ENCODE measurements around the gene HNRNPC. TPM values are rescaled to one million over a fixed set of nuclear protein-coding genes. Genes with fewer than 3 reads are reported as not detected.

The HNRNPC gene
- total RNA-seq, 1 donor from 2014 or later, result 601 TPM

DNA sequence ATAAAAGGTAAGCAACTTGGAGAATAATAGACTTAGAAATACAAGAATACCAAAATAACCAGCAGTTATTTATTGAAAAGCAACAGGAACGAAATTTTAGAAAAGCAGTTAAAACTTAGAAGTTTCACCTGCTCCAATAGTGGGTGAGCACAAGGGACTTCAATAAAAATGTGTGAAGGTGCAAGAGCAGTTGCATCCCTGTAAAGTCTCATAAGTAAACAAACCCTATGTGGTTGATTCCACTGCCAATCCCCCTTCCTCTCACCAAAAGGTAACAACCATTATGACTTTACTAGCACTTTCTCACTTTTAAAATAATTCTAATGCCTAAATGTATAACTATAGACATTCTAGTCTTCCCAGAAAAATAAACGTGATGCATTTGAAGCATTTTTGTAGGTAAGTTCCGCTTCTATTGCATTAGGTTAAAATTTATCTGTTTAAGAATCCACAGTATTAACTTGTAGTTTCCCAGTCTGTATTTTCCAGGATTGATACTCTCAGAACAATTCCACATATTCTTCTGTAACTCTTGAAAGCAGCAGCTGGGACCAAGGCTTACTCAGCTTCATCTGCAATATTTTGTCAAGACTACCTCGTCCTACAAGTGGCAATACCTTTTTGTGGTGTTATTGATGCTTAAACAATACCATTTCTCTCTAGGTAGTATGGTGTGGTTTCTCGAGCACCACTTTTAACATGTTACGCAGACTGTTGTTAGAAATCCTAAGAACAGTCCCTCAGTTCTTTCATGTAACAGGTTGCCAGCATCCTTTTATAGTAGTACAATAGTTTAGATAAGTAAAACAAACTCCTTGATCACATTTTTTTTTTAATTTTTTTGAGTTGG, 32.1 kb downstream of the HNRNPC start:
- Mint-ChIP-seq H3K4me1 (ENCODE audit: unreplicated experiment) (peaks cover 6% of the 10 kb centered on the region), H3K27ac (ENCODE audit: unreplicated experiment) (no peak overlapping the region), H3K27me3 (ENCODE audit: unreplicated experiment) (peaks cover 4% of the 10 kb centered on the region), H3K36me3 (ENCODE audit: low read depth, unreplicated experiment) (peaks cover 18% of the 10 kb centered on the region), H3K4me3 (ENCODE audit: unreplicated experiment) (no peak overlapping the region), H3K9me3 (ENCODE audit: unreplicated experiment) (no peaks in the 10 kb centered on the region)
- DNase-seq (ENCODE audit: low spot score), result no peak
- TF ChIP-seq, protein P1, sequence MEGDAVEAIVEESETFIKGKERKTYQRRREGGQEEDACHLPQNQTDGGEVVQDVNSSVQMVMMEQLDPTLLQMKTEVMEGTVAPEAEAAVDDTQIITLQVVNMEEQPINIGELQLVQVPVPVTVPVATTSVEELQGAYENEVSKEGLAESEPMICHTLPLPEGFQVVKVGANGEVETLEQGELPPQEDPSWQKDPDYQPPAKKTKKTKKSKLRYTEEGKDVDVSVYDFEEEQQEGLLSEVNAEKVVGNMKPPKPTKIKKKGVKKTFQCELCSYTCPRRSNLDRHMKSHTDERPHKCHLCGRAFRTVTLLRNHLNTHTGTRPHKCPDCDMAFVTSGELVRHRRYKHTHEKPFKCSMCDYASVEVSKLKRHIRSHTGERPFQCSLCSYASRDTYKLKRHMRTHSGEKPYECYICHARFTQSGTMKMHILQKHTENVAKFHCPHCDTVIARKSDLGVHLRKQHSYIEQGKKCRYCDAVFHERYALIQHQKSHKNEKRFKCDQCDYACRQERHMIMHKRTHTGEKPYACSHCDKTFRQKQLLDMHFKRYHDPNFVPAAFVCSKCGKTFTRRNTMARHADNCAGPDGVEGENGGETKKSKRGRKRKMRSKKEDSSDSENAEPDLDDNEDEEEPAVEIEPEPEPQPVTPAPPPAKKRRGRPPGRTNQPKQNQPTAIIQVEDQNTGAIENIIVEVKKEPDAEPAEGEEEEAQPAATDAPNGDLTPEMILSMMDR (IDR thresholded peaks at IDR 0.05; ENCODE audit: unreplicated experiment), result no peak

DNA sequence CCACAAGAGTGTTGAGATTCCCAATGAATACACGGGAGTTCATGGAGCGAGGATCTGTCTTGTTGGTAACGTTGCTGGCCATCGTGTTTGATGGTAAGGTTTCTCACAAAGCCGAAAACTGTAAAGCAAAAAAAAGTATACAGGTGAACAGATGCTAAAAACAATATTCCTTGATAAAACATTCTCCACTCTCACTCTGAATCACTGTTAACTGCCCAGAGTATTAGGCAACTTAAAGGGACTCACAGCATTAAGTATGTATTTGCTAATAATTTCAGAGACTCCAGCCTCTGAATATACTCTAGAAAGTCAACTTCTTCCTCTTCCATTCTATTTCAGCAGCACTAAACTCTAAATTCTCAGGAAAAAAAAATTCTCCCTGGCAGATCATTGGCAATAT, 35.1 kb downstream of the HNRNPC start:
- Mint-ChIP-seq H3K9me3 (ENCODE audit: unreplicated experiment) (no peaks in the 10 kb centered on the region), H3K36me3 (ENCODE audit: low read depth, unreplicated experiment) (peaks cover 44% of the 10 kb centered on the region), H3K27ac (ENCODE audit: unreplicated experiment) (no peak overlapping the region), H3K27me3 (ENCODE audit: unreplicated experiment) (no peaks in the 10 kb centered on the region), H3K4me1 (ENCODE audit: unreplicated experiment) (peaks cover 10% of the 10 kb centered on the region), H3K4me3 (ENCODE audit: unreplicated experiment) (no peak overlapping the region)
- TF ChIP-seq, protein P1 (IDR thresholded peaks at IDR 0.05; ENCODE audit: unreplicated experiment), result no peak
- DNase-seq (ENCODE audit: low spot score), result no peak

DNA sequence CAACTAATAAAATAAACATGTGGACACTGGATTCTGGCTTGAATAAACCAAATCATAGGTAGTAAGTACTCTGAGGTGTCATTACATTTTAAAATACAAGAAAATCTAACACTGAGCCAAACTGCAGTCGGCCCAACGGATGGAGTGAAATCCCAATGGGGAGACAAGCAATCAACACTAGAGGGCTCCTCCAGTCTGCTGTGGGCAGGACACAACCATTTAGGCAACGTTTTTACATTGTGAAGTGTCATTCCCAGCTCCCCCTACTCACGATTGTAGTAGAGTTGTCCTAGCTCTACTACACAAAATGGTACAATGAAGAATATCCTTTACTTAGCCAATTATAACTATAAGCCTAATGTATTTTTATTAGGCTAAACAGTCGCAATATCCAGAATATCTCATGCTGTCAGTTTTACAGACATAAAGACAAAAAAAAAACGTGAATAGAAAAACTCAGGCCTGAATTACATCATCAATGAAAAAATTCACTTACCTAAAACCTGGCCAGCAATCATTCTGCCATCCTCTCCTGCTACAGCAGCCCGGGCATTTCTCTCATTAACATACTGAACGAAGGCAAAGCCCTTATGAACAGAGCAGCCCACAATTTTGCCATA, 35.7 kb downstream of the HNRNPC start:
- peaks cover 44% of the 10 kb centered on the region for H3K36me3 Mint-ChIP-seq (ENCODE audit: low read depth, unreplicated experiment)
- H3K27ac Mint-ChIP-seq (ENCODE audit: unreplicated experiment), result peak overlapping the region; percentile 9
- DNase-seq (ENCODE audit: low spot score), result peak; percentile 15
- TF ChIP-seq, protein P1 (IDR thresholded peaks at IDR 0.05; ENCODE audit: unreplicated experiment), result no peak
- H3K9me3 Mint-ChIP-seq (ENCODE audit: unreplicated experiment), result no peaks in the 10 kb centered on the region
- no peak overlapping the region for H3K4me3 Mint-ChIP-seq (ENCODE audit: unreplicated experiment)
- H3K27me3 Mint-ChIP-seq (ENCODE audit: unreplicated experiment), result no peaks in the 10 kb centered on the region
- peaks cover 10% of the 10 kb centered on the region for H3K4me1 Mint-ChIP-seq (ENCODE audit: unreplicated experiment)

DNA sequence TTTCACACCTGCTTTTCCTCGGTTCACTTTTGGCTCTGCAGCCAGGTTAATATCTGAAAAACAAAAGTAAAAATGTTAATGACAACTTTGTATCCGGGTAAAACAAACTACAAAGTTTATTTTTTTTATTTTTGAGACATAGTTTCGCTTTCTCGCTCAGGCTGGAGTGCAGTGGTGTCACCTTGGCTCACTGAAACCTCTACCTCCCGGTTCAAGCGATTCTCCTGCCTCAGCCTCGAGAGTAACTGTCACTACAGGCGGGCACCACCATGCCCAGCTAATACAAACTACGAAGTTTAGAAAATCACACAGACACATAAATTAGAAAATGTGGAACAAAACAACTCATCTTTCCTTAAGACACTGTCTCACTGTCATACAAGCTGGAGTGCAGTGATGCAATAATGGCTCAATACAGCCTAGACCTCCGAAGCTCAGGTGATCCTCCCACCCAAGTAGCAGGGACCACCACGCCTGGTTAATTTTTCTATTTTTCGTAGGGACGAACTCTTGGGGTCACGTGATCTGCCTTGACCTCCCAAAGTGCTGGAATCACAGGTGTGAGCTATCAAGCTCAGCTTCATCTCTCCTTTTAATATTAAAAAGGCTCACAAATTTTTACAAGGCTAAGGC, 38.1 kb downstream of the HNRNPC start:
- TF ChIP-seq, protein P1 (IDR thresholded peaks at IDR 0.05; ENCODE audit: unreplicated experiment), result no peak
- peak overlapping the region; percentile 28 for H3K27ac Mint-ChIP-seq (ENCODE audit: unreplicated experiment)
- no peak for DNase-seq (ENCODE audit: low spot score)
- no peaks in the 10 kb centered on the region for H3K27me3 Mint-ChIP-seq (ENCODE audit: unreplicated experiment)
- H3K4me1 Mint-ChIP-seq (ENCODE audit: unreplicated experiment), result peaks cover 10% of the 10 kb centered on the region
- no peaks in the 10 kb centered on the region for H3K9me3 Mint-ChIP-seq (ENCODE audit: unreplicated experiment)
- no peak overlapping the region for H3K4me3 Mint-ChIP-seq (ENCODE audit: unreplicated experiment)
- H3K36me3 Mint-ChIP-seq (ENCODE audit: low read depth, unreplicated experiment), result peaks cover 46% of the 10 kb centered on the region

Measured in endothelial cell (in vitro differentiated cells).